VCaP (cell line): Measurements from ENCODE around the gene FAF1.
"Not testable (repeated sequence)": the region's sequence is repeated elsewhere in the genome, so short reads cannot be mapped to it uniquely, and the experiment has no call there.

Experiments used
- H3K27ac ChIP-seq: fragments of 450-650 bp; 2 replicates; pipeline ENCODE4 v1.5.1; 2017
- CTCF ChIP-seq: fragments of 450-650 bp; conservative IDR thresholded peaks from 2 replicates; pipeline ENCODE4 v1.5.1; 2017; ENCODE audit warnings: mild to moderate bottlenecking, moderate library complexity

The FAF1 gene

DNA sequence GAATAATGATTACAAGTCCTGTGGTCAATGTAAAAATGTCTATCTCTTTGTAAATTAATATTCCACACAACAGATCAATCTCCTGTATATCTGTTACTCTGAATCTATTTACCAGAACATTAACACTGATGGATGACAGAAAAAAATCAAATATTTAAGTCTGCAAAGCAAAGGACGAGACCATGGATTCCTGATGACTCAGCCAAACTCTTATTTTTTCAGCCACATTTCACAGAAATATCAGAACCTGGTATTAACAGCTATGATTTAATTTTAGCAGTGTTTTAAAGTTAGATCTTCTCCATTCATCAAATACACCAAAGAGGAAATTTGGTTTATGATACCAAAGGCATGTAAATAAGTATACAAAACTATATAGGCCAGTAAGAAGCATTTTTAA, 46.1 kb downstream of the FAF1 start:
- H3K27ac ChIP-seq: no peak overlapping the region
- TF ChIP-seq CTCF: no peak

GRCh38 chr1:50910356-50910755, 49.7 kb downstream of the FAF1 start:
- not testable (repeated sequence) for H3K27ac ChIP-seq

GRCh38 chr1:50907610-50908009, 52.5 kb downstream of the FAF1 start:
- not testable (repeated sequence) for H3K27ac ChIP-seq

DNA sequence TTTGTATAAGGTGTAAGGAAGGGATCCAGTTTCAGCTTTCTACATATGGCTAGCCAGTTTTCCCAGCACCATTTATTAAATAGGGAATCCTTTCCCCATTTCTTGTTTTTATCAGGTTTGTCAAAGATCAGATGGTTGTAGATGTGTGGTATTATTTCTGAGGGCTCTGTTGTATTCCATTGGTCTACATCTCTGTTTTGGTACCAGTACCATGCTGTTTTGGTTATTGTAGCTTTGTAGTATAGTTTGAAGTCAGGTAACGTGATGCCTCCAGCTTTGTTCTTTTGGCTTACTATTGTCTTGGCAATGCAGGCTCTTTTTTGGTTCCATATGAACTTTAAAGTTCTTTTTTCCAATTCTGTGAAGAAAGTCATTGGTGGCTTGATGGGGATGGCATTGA, 54.0 kb downstream of the FAF1 start:
- not testable (repeated sequence) for H3K27ac ChIP-seq

- no peak overlapping the region for H3K27ac ChIP-seq
- no peak for TF ChIP-seq CTCF
These were observed 57.6 kb downstream of the FAF1 start for GRCh38 chr1:50902419-50902818.

- no peak overlapping the region for H3K27ac ChIP-seq
- TF ChIP-seq CTCF: no peak
These were observed 58.2 kb downstream of the FAF1 start for GRCh38 chr1:50901872-50902271.

GRCh38 chr1:50898773-50899172, 61.3 kb downstream of the FAF1 start:
- TF ChIP-seq CTCF: no peak
- H3K27ac ChIP-seq: no peak overlapping the region

DNA sequence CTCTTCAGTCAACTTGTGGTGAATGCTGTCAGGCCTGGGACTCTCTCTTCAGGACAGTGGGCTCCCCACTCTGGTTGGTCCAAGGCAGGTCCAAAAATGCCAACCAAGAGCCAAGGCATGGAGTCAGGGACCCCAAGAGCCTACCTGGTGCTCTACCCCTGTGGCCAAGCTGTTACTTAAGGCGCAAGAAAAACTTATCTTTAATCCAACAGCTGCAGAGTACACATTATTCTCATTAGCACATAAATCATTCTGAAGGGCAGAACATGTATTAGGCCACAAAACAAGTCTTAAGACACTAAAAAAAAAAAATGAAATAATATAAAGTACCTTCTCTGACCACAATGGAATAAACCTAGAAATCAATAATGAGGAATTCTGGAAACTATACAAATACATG, 65.7 kb downstream of the FAF1 start:
- no peak for TF ChIP-seq CTCF
- H3K27ac ChIP-seq: no peak overlapping the region

GRCh38 chr1:50893466-50893865, 66.6 kb downstream of the FAF1 start:
- no peak for TF ChIP-seq CTCF
- no peak overlapping the region for H3K27ac ChIP-seq

- not testable (repeated sequence) for H3K27ac ChIP-seq
These were observed 72.5 kb downstream of the FAF1 start for GRCh38 chr1:50887555-50887954.
